ENCODE measurements around the gene ADCY9.
A peak's percentile ranks its signal among the peaks of the same experiment; 100 is the strongest.
"Not testable (repeated sequence)": the region's sequence is repeated elsewhere in the genome, so short reads cannot be mapped to it uniquely, and the experiment has no call there.

The ADCY9 gene

GRCh38 chr16:4062212-4062802 is 53.9 kb downstream of the ADCY9 start:
- DNase-seq, result no peak

GRCh38 chr16:4060823-4061222 is 55.4 kb downstream of the ADCY9 start:
- DNase-seq, result no peak

GRCh38 chr16:4060009-4060408 is 56.2 kb downstream of the ADCY9 start:
- no peak for DNase-seq

- no peak for DNase-seq
Observed at GRCh38 chr16:4058386-4058785, 57.9 kb downstream of the ADCY9 start.

GRCh38 chr16:4057439-4057877 is 58.8 kb downstream of the ADCY9 start:
- no peak for DNase-seq

GRCh38 chr16:4056161-4057105 is 59.8 kb downstream of the ADCY9 start:
- DNase-seq, result no peak

- DNase-seq, result no peak
Observed at GRCh38 chr16:4055748-4056147, 60.5 kb downstream of the ADCY9 start.

GRCh38 chr16:4053301-4053845 is 62.9 kb downstream of the ADCY9 start:
- DNase-seq, result no peak

- DNase-seq, result no peak
Observed at GRCh38 chr16:4052801-4053293, 63.4 kb downstream of the ADCY9 start.

GRCh38 chr16:4052096-4052495 is 64.1 kb downstream of the ADCY9 start:
- no peak for DNase-seq

- DNase-seq, result no peak
Observed at GRCh38 chr16:4051591-4051990, 64.7 kb downstream of the ADCY9 start.

- no peak for DNase-seq
Observed at GRCh38 chr16:4049031-4049430, 67.2 kb downstream of the ADCY9 start.

- DNase-seq, result no peak
Observed at GRCh38 chr16:4048481-4048880, 67.8 kb downstream of the ADCY9 start.

- DNase-seq, result no peak
Observed at GRCh38 chr16:4046221-4046620, 70.0 kb downstream of the ADCY9 start.

GRCh38 chr16:4045561-4045960 is 70.7 kb downstream of the ADCY9 start:
- not testable (repeated sequence) for DNase-seq

GRCh38 chr16:4042581-4042980 is 73.7 kb downstream of the ADCY9 start:
- no peak for DNase-seq

- DNase-seq, result no peak
Observed at GRCh38 chr16:4038448-4038847, 77.8 kb downstream of the ADCY9 start.

GRCh38 chr16:4036952-4037351 is 79.3 kb downstream of the ADCY9 start:
- not testable (repeated sequence) for DNase-seq

GRCh38 chr16:4034963-4035362 is 81.3 kb downstream of the ADCY9 start:
- DNase-seq, result no peak

- DNase-seq, result no peak
Observed at GRCh38 chr16:4033951-4034350, 82.3 kb downstream of the ADCY9 start.

- peak; percentile 4 for DNase-seq
Observed at GRCh38 chr16:4032768-4033167, 83.5 kb downstream of the ADCY9 start.

- no peak for DNase-seq
Observed at GRCh38 chr16:4028144-4028543, 88.1 kb downstream of the ADCY9 start.

- no peak for DNase-seq
Observed at GRCh38 chr16:4026854-4027253, 89.4 kb downstream of the ADCY9 start.

GRCh38 chr16:4025428-4025827 is 90.8 kb downstream of the ADCY9 start:
- no peak for DNase-seq

Data from stimulated activated CD4-positive, alpha-beta T cell treated with anti-CD3 and anti-CD28 coated beads, Interleukin-4, amount 100 ng/mL, for 1 hour (primary cell).